ENCODE data around the gene RPL22.
A peak's percentile ranks its signal among the peaks of the same experiment; 100 is the strongest.

The RPL22 gene

GRCh38 chr1:6142036-6142621 lies 57.3 kb downstream of the RPL22 start:
- DNase-seq (ENCODE audit: low spot score), result no peak
- no peak for TF ChIP-seq CTCF (IDR thresholded peaks at IDR 0.05; ENCODE audit: extremely low read depth, missing control alignments)

- DNase-seq (ENCODE audit: low spot score), result peak; percentile 73
- peak; percentile 22 for TF ChIP-seq CTCF (IDR thresholded peaks at IDR 0.05; ENCODE audit: extremely low read depth, missing control alignments)
These were observed 57.8 kb downstream of the RPL22 start for GRCh38 chr1:6141592-6141991.

- no peak for TF ChIP-seq CTCF (IDR thresholded peaks at IDR 0.05; ENCODE audit: extremely low read depth, missing control alignments)
- no peak for DNase-seq (ENCODE audit: low spot score)
These were observed 59.0 kb downstream of the RPL22 start for GRCh38 chr1:6140413-6140812.

GRCh38 chr1:6137758-6138157 lies 61.6 kb downstream of the RPL22 start:
- no peak for TF ChIP-seq CTCF (IDR thresholded peaks at IDR 0.05; ENCODE audit: extremely low read depth, missing control alignments)
- no peak for DNase-seq (ENCODE audit: low spot score)

- no peak for TF ChIP-seq CTCF (IDR thresholded peaks at IDR 0.05; ENCODE audit: extremely low read depth, missing control alignments)
- DNase-seq (ENCODE audit: low spot score), result no peak
These were observed 62.7 kb downstream of the RPL22 start for GRCh38 chr1:6136516-6137220.
